GM23248 (cell line): ENCODE results near the gene TM4SF1. TPM values are rescaled to one million over a fixed set of nuclear protein-coding genes. Genes with fewer than 3 reads are reported as not detected.

Experiments used
- DNase-seq: peaks from one replicate; pipeline ENCODE4 v3.0.0-alpha.2; 2015
- H2AFZ ChIP-seq: fragments of 200-600 bp; sonication (generic); 2 replicates; pipeline ENCODE4 v1.6.1; 2016; ENCODE audit warnings: antibody characterized with exemption
- H3F3A ChIP-seq: fragments of 200-600 bp; sonication (generic); 2 replicates; pipeline ENCODE4 v1.6.1; 2016; ENCODE audit warnings: mild to moderate bottlenecking, antibody characterized with exemption, mixed run types; ENCODE audit not compliant: insufficient read depth
- H3K27ac ChIP-seq: fragments of 200-600 bp; sonication (generic); 2 replicates; pipeline ENCODE4 v1.5.1; 2016; ENCODE audit warnings: mild to moderate bottlenecking
- H3K27me3 ChIP-seq: fragments of 200-600 bp; sonication (generic); replicated peaks from 2 replicates; pipeline ENCODE4 v1.6.1; 2016; ENCODE audit warnings: mild to moderate bottlenecking; ENCODE audit not compliant: insufficient read depth
- H3K36me3 ChIP-seq: fragments of 200-600 bp; sonication (generic); 2 replicates; pipeline ENCODE4 v1.6.1; 2016; ENCODE audit warnings: low read depth, mild to moderate bottlenecking
- H3K4me1 ChIP-seq: fragments of 200-600 bp; sonication (generic); 2 replicates; pipeline ENCODE4 v1.6.1; 2016; ENCODE audit warnings: mild to moderate bottlenecking; ENCODE audit not compliant: insufficient read depth
- H3K4me2 ChIP-seq: fragments of 200-600 bp; sonication (generic); one replicate; pipeline ENCODE4 v1.6.1; 2016; ENCODE audit warnings: mild to moderate bottlenecking; ENCODE audit not compliant: unreplicated experiment
- H3K4me3 ChIP-seq: fragments of 200-600 bp; sonication (generic); 2 replicates; pipeline ENCODE4 v1.5.1; 2016; ENCODE audit warnings: mild to moderate bottlenecking
- H3K79me2 ChIP-seq: fragments of 200-600 bp; sonication (generic); 2 replicates; pipeline ENCODE4 v1.6.1; 2016; ENCODE audit warnings: mild to moderate bottlenecking; ENCODE audit not compliant: insufficient read depth
- H3K9ac ChIP-seq: fragments of 200-600 bp; sonication (generic); 2 replicates; pipeline ENCODE4 v1.6.1; 2016; ENCODE audit warnings: mild to moderate bottlenecking
- H3K9me2 ChIP-seq: fragments of 200-600 bp; sonication (generic); 2 replicates; pipeline ENCODE4 v1.6.1; 2016; ENCODE audit warnings: mixed run types, mild to moderate bottlenecking, moderate library complexity; ENCODE audit not compliant: insufficient read depth
- H3K9me3 ChIP-seq: fragments of 200-600 bp; sonication (generic); one replicate; pipeline ENCODE4 v1.6.1; 2017; ENCODE audit warnings: low read depth
- H4K20me1 ChIP-seq: fragments of 200-600 bp; sonication (generic); 2 replicates; pipeline ENCODE4 v1.6.0; 2016; ENCODE audit not compliant: insufficient read depth
- EZH2 ChIP-seq: fragments of 200-600 bp; sonication (generic); IDR thresholded peaks from 2 replicates; pipeline ENCODE4 v1.6.1; 2018; ENCODE audit warnings: antibody characterized with exemption, mild to moderate bottlenecking; ENCODE audit not compliant: insufficient read depth, poor library complexity, severe bottlenecking
- EZH2phosphoT487 ChIP-seq: fragments of 200-600 bp; sonication (generic); IDR thresholded peaks from 2 replicates; pipeline ENCODE4 v1.6.1; 2018; ENCODE audit warnings: antibody characterized with exemption, moderate library complexity, mild to moderate bottlenecking, low read depth; ENCODE audit not compliant: insufficient read depth
- WGBS, 2 experiments: methylation state at CpG; one replicate each; pipeline ENCODE4 v1.1.6; 2015 to 2017; ENCODE audit warnings: low lambda C conversion rate in 2 of 2, low coverage in 1 of 2; ENCODE audit errors: missing lambda C conversion rate in 2 of 2; 5-methylcytosine and 5-hydroxymethylcytosine counted together
- in situ Hi-C: fragments of 300-500 bp; cut with MboI; formaldehyde crosslinking; loops from 2 replicates; pipeline ENCODE4 v1.15.0; 2020
- polyA plus RNA-seq: library from polyadenylated mRNA; unstranded; fragments of >200 nt; fragmentation: Nextera tagmentation; extraction: Ambion mirVana; gene quantifications from 2 replicates; pipeline ENCODE4 v1.2.1, GENCODE V29; 2016
- total RNA-seq: library from RNA; depleted of rRNA; stranded (reverse); fragments of >200 nt; shearing (Covaris generic); gene quantifications from 2 replicates; pipeline ENCODE4 v1.2.3, GENCODE V29; 2014

The TM4SF1 gene
- total and polyA plus RNA-seq, 2 experiments from 2014 or later: 10.5 to 10.7 TPM

- no peaks in the 10 kb centered on the region for H3K9me3 ChIP-seq
- H3K36me3 ChIP-seq: no peaks in the 10 kb centered on the region
- 79 to 91% methylated on average over 1 of the region's 1 CpG for WGBS, 2 experiments
- no peak overlapping the region for H3K4me3 ChIP-seq
- DNase-seq: no peak
- TF ChIP-seq EZH2phosphoT487 (no peak), EZH2 (no peak)
- H3K4me1 ChIP-seq: 0 out of 2 replicates have a peak, but pooled peaks cover 4% of the 10 kb centered on the region
- H3K4me2 ChIP-seq: no peak overlapping the region
- no peaks in the 10 kb centered on the region for H3K9me2 ChIP-seq
- no peaks in the 10 kb centered on the region for H3K79me2 ChIP-seq
- H3F3A ChIP-seq: no peaks in the 10 kb centered on the region; the same call in 1 of the 2 replicates
- no peak overlapping the region for H3K27ac ChIP-seq
- no peaks in the 10 kb centered on the region for H4K20me1 ChIP-seq
- H3K27me3 ChIP-seq: no peaks in the 10 kb centered on the region
- in situ Hi-C loops: loop anchor here (5.0 kb wide), 1 partner anchor 124 kb away; no protein-coding TSS in a partner anchor
- H2AFZ ChIP-seq: no peak overlapping the region
- no peak overlapping the region for H3K9ac ChIP-seq
Measured at GRCh38 chr3:149353581-149354184, 23.8 kb downstream of the TM4SF1 start.

DNA sequence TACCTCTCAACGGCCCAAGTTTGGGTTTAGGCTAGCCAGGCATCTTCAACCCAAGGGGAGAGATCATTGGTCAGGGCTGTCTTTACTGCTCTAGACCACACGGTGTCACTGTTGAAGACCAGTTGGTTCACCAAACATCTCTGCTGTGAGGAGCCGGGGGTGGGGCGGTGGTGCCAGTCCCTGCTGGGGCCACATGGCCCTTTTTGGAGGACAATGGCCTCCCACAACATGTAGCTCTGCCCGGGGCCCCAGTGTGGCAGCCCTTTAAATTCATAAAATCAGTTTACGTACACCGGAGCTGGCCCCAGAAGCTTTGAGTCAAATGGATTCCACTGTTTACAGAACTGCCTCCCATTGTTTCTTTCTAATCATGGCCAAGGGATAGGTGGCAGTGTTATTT is 24.9 kb downstream of the TM4SF1 start:
- DNase-seq: peak; percentile 79
- Histone ChIP-seq H4K20me1 (no peaks in the 10 kb centered on the region), H2AFZ (0 out of 2 replicates have a peak overlapping the region, but pooled peaks have one; percentile 23), H3F3A (no peaks in the 10 kb centered on the region; the same call in 1 of the 2 replicates), H3K4me3 (no peak overlapping the region), H3K79me2 (no peaks in the 10 kb centered on the region), H3K9me2 (no peaks in the 10 kb centered on the region), H3K9ac (no peak overlapping the region), H3K36me3 (no peaks in the 10 kb centered on the region), H3K4me1 (0 out of 2 replicates have a peak, but pooled peaks cover 4% of the 10 kb centered on the region), H3K9me3 (no peaks in the 10 kb centered on the region), H3K27me3 (no peaks in the 10 kb centered on the region), H3K27ac (no peak overlapping the region), H3K4me2 (no peak overlapping the region)
- 32 to 33% methylated on average over 7 of the region's 7 CpGs for WGBS, 2 experiments
- in situ Hi-C loops: loop anchor here (5.0 kb wide), 1 partner anchor 125 kb away; no protein-coding TSS in a partner anchor
- TF ChIP-seq EZH2phosphoT487 (no peak), EZH2 (no peak)

- H3K79me2 ChIP-seq: no peaks in the 10 kb centered on the region
- no peaks in the 10 kb centered on the region for H3K9me2 ChIP-seq
- peaks cover 35% of the 10 kb centered on the region for H3K4me1 ChIP-seq
- H3K36me3 ChIP-seq: no peaks in the 10 kb centered on the region
- no peaks in the 10 kb centered on the region for H3K27me3 ChIP-seq
- peaks cover 39% of the 10 kb centered on the region for H3F3A ChIP-seq
- in situ Hi-C loops: no loop called here
- H3K9ac ChIP-seq: no peak overlapping the region
- no peak overlapping the region for H2AFZ ChIP-seq
- H3K27ac ChIP-seq: no peak overlapping the region
- H3K4me2 ChIP-seq: no peak overlapping the region
- 93 to 94% methylated on average over 4 of the region's 4 CpGs for WGBS, 2 experiments
- TF ChIP-seq EZH2 (no peak), EZH2phosphoT487 (no peak)
- no peaks in the 10 kb centered on the region for H4K20me1 ChIP-seq
- no peak overlapping the region for H3K4me3 ChIP-seq
- H3K9me3 ChIP-seq: no peaks in the 10 kb centered on the region
- no peak for DNase-seq
Measured at GRCh38 chr3:149343951-149344350, 33.5 kb downstream of the TM4SF1 start.

DNA sequence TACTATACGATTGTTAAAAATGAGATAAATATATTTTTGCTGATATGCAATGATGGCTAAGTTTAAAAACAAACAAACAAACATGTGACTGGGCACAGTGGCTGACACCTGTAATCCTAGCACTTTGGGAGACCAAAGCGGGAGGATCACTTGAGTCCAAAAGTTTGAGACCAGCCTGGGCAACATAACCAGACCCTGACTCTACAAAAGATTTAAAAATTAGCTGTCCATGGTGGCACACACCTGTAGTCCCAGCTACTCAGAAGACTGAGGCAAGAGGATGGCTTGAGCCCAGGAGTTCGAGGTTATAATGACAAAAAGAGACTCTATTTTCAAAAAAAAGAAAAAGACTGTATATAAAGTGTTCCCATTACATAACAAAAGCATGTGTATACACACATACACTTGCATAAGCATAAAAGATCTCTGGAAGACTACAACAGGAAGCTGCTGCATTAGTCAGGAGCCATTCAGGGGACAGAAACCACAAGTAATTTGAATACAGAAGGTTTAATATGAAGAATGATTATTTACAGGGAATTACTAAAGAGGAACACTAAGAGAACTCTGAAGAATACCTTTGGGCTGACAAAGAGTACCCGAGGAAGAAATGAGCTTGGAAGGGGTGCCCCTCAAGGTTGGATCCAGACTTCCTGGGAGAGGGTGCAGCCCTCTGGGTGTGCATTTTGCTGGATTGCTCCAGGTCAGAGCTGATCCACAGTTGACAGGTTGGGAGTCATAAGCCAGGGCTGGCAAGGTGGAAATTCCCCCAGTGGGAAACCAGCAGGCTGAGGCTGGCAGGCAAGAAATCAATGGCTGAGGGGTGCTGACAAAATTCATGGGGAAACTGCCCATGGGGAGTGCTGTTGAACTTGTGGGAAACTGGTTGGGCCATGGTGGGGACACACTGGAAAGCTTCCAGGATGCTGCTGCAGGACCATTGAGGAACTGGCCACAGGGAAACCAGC is 34.8 kb downstream of the TM4SF1 start:
- in situ Hi-C loops: no loop called here
- Histone ChIP-seq H3K79me2 (no peaks in the 10 kb centered on the region), H3F3A (peaks cover 39% of the 10 kb centered on the region), H3K4me3 (no peak overlapping the region; the same call in 1 of the 2 replicates), H3K27me3 (no peaks in the 10 kb centered on the region), H4K20me1 (no peaks in the 10 kb centered on the region), H3K9ac (no peak overlapping the region; the same call in 1 of the 2 replicates), H3K4me2 (peak overlapping the region; percentile 33), H2AFZ (no peak overlapping the region), H3K9me3 (no peaks in the 10 kb centered on the region), H3K27ac (peak overlapping the region; percentile 59), H3K9me2 (no peaks in the 10 kb centered on the region), H3K4me1 (peaks cover 35% of the 10 kb centered on the region), H3K36me3 (no peaks in the 10 kb centered on the region)
- WGBS, 2 experiments: 55 to 58% methylated on average over 4 of the region's 4 CpGs
- DNase-seq: peak; percentile 89
- no peak for TF ChIP-seq EZH2
- no peak for TF ChIP-seq EZH2phosphoT487
